ENCODE results near the gene S100A7A. TPM values are rescaled to one million over a fixed set of nuclear protein-coding genes. Genes with fewer than 3 reads are reported as not detected.

Gene S100A7A
- total RNA-seq: not detected

- CTCF ChIA-PET: no interaction called here
- POLR2A ChIA-PET: no interaction called here
Observed at GRCh38 chr1:153415850-153416570, at the start of gene S100A7A. Gene S100A7A, plus strand, starts transcription at chr1:153416520. Its CDS starts 1,563 bp downstream, at chr1:153418083.

- ChIA-PET CTCF (no interaction called here), POLR2A (no interaction called here)
Observed at GRCh38 chr1:153367090-153367489, 49.2 kb upstream of the S100A7A start.

- POLR2A ChIA-PET: no interaction called here
- CTCF ChIA-PET: no interaction called here
Observed at GRCh38 chr1:153368495-153368894, 47.8 kb upstream of the S100A7A start.

- ChIA-PET POLR2A (no interaction called here), CTCF (no interaction called here)
Observed at GRCh38 chr1:153370146-153370545, 46.2 kb upstream of the S100A7A start.

GRCh38 chr1:153371231-153371630, 45.1 kb upstream of the S100A7A start:
- ChIA-PET POLR2A (no interaction called here), CTCF (no interaction called here)

GRCh38 chr1:153372571-153372970, 43.7 kb upstream of the S100A7A start:
- POLR2A ChIA-PET: no interaction called here
- CTCF ChIA-PET: no interaction called here

GRCh38 chr1:153374071-153374470, 42.2 kb upstream of the S100A7A start:
- POLR2A ChIA-PET: no interaction called here

GRCh38 chr1:153375511-153375910, 40.8 kb upstream of the S100A7A start, which contains the start of gene S100A12:
Gene S100A12, minus strand, starts transcription at chr1:153375621. Its CDS starts 1,029 bp downstream, at chr1:153374592.
- CTCF ChIA-PET: no interaction called here

More at GRCh38 chr1:153374071-153374470, 42.2 kb upstream of the S100A7A start:
- CTCF ChIA-PET: no interaction called here

GRCh38 chr1:153379591-153379990, 36.7 kb upstream of the S100A7A start:
- ChIA-PET POLR2A (no interaction called here), CTCF (no interaction called here)

More at GRCh38 chr1:153375511-153375910, 40.8 kb upstream of the S100A7A start, which contains the start of gene S100A12:
- POLR2A ChIA-PET: no interaction called here

- ChIA-PET CTCF (no interaction called here), POLR2A (no interaction called here)
Observed at GRCh38 chr1:153380711-153381110, 35.6 kb upstream of the S100A7A start.

GRCh38 chr1:153384958-153385580, 31.3 kb upstream of the S100A7A start:
- ChIA-PET CTCF (no interaction called here), POLR2A (no interaction called here)

GRCh38 chr1:153386500-153386901, 29.8 kb upstream of the S100A7A start:
- POLR2A ChIA-PET: no interaction called here

GRCh38 chr1:153387001-153387400, 29.3 kb upstream of the S100A7A start:
- ChIA-PET CTCF (no interaction called here), POLR2A (no interaction called here)

More at GRCh38 chr1:153386500-153386901, 29.8 kb upstream of the S100A7A start:
- CTCF ChIA-PET: no interaction called here

GRCh38 chr1:153387785-153388184, 28.5 kb upstream of the S100A7A start:
- ChIA-PET POLR2A (no interaction called here), CTCF (no interaction called here)

- ChIA-PET CTCF (no interaction called here), POLR2A (no interaction called here)
Observed at GRCh38 chr1:153389401-153389800, 26.9 kb upstream of the S100A7A start.

- ChIA-PET POLR2A (no interaction called here), CTCF (no interaction called here)
Observed at GRCh38 chr1:153389973-153390879, 26.1 kb upstream of the S100A7A start.

GRCh38 chr1:153390938-153391710, 25.2 kb upstream of the S100A7A start, which contains the start of gene S100A8:
Gene S100A8, minus strand, starts transcription at chr1:153391073. Its CDS starts 538 bp downstream, at chr1:153390535.
- POLR2A ChIA-PET: no interaction called here
- CTCF ChIA-PET: no interaction called here

- CTCF ChIA-PET: no interaction called here
Observed at GRCh38 chr1:153392258-153392657, 24.1 kb upstream of the S100A7A start.

GRCh38 chr1:153392822-153393221, 23.5 kb upstream of the S100A7A start:
- CTCF ChIA-PET: no interaction called here
- POLR2A ChIA-PET: no interaction called here

More at GRCh38 chr1:153392258-153392657, 24.1 kb upstream of the S100A7A start:
- POLR2A ChIA-PET: no interaction called here

GRCh38 chr1:153393926-153394325, 22.4 kb upstream of the S100A7A start:
- ChIA-PET CTCF (no interaction called here), POLR2A (no interaction called here)
